NCI-H69 (cell line): ENCODE data around the gene PLXNA2.

ENCODE experiments used
- DNase-seq: peaks from one replicate; lab custom pipeline; 2025; lab: John Stamatoyannopoulos, UW

Gene PLXNA2

GRCh38 chr1:208118841-208119606, 125.2 kb downstream of the PLXNA2 start:
- DNase-seq: no peak

GRCh38 chr1:208118306-208118705, 125.9 kb downstream of the PLXNA2 start:
- no peak for DNase-seq

GRCh38 chr1:208117826-208118225, 126.4 kb downstream of the PLXNA2 start:
- DNase-seq: no peak

GRCh38 chr1:208117409-208117808, 126.8 kb downstream of the PLXNA2 start:
- DNase-seq: no peak

- DNase-seq: peak; percentile 28
These were observed 128.1 kb downstream of the PLXNA2 start for GRCh38 chr1:208115924-208116640.

GRCh38 chr1:208113011-208113410, 131.2 kb downstream of the PLXNA2 start:
- DNase-seq: no peak

GRCh38 chr1:208112401-208112800, 131.8 kb downstream of the PLXNA2 start:
- DNase-seq: no peak

- no peak for DNase-seq
These were observed 132.5 kb downstream of the PLXNA2 start for GRCh38 chr1:208111646-208112190.

- DNase-seq: peak; percentile 24
These were observed 133.9 kb downstream of the PLXNA2 start for GRCh38 chr1:208110296-208110695.

- peak; percentile 38 for DNase-seq
These were observed 135.4 kb downstream of the PLXNA2 start for GRCh38 chr1:208108646-208109330.

- peak; percentile 13 for DNase-seq
These were observed 136.0 kb downstream of the PLXNA2 start for GRCh38 chr1:208108213-208108608.

- peak; percentile 33 for DNase-seq
These were observed 136.6 kb downstream of the PLXNA2 start for GRCh38 chr1:208107425-208108212.

- DNase-seq: no peak
These were observed 138.0 kb downstream of the PLXNA2 start for GRCh38 chr1:208106218-208106617.

GRCh38 chr1:208105756-208106155, 138.4 kb downstream of the PLXNA2 start:
- DNase-seq: no peak

GRCh38 chr1:208103597-208104513, 140.3 kb downstream of the PLXNA2 start:
- no peak for DNase-seq

GRCh38 chr1:208101661-208102431, 142.3 kb downstream of the PLXNA2 start:
- DNase-seq: peak; percentile 99

- DNase-seq: peak; percentile 62
These were observed 143.3 kb downstream of the PLXNA2 start for GRCh38 chr1:208100906-208101305.

GRCh38 chr1:208100106-208100505, 144.1 kb downstream of the PLXNA2 start:
- no peak for DNase-seq

GRCh38 chr1:208098773-208099172, 145.4 kb downstream of the PLXNA2 start:
- DNase-seq: peak; percentile 33
